Parathyroid adenoma (tissue), 2 donors: Measurements from ENCODE around the gene PHEX.

Source experiments
- H2AFZ ChIP-seq: fragments of 300-600 bp; sonication (generic); one replicate; pipeline ENCODE4 v1.7.0; 2017; ENCODE audit warnings: antibody characterized with exemption, mild to moderate bottlenecking
- H3K27ac ChIP-seq: fragments of 300-600 bp; sonication (generic); one replicate; pipeline ENCODE4 v1.7.0; 2017
- H3K27me3 ChIP-seq: fragments of 300-600 bp; sonication (generic); one replicate; pipeline ENCODE4 v1.7.0; 2017; ENCODE audit warnings: low read length; ENCODE audit not compliant: control insufficient read depth, insufficient read depth
- H3K36me3 ChIP-seq: fragments of 300-600 bp; sonication (generic); one replicate; pipeline ENCODE4 v1.7.0; 2017; ENCODE audit warnings: low read length; ENCODE audit not compliant: control insufficient read depth, insufficient read depth
- H3K4me1 ChIP-seq: fragments of 300-600 bp; sonication (generic); one replicate; pipeline ENCODE4 v1.7.0; 2017; ENCODE audit warnings: control low read depth
- H3K4me2 ChIP-seq: fragments of 300-600 bp; sonication (generic); one replicate; pipeline ENCODE4 v1.7.0; 2017; ENCODE audit warnings: low read length
- H3K4me3 ChIP-seq: fragments of 300-600 bp; sonication (generic); one replicate; pipeline ENCODE4 v1.7.0; 2017; ENCODE audit warnings: low read depth, low read length
- H3K79me2 ChIP-seq: fragments of 300-600 bp; sonication (generic); one replicate; pipeline ENCODE4 v1.7.0; 2017; ENCODE audit warnings: control low read depth
- H3K9ac ChIP-seq: fragments of 300-600 bp; sonication (generic); one replicate; pipeline ENCODE4 v1.7.0; 2017; ENCODE audit warnings: mild to moderate bottlenecking
- H3K9me3 ChIP-seq: fragments of 300-600 bp; sonication (generic); one replicate; pipeline ENCODE4 v1.7.0; 2017; ENCODE audit warnings: low read length; ENCODE audit not compliant: control insufficient read depth
- TF ChIP-seq, protein P1 (sequence below): fragments of 300-600 bp; sonication (generic); IDR thresholded peaks from one replicate; pipeline ENCODE4 v1.7.0; 2017; ENCODE audit warnings: antibody characterized with exemption, mild to moderate bottlenecking
- donor health status: primary hyperparathyroidism.

Gene PHEX

DNA sequence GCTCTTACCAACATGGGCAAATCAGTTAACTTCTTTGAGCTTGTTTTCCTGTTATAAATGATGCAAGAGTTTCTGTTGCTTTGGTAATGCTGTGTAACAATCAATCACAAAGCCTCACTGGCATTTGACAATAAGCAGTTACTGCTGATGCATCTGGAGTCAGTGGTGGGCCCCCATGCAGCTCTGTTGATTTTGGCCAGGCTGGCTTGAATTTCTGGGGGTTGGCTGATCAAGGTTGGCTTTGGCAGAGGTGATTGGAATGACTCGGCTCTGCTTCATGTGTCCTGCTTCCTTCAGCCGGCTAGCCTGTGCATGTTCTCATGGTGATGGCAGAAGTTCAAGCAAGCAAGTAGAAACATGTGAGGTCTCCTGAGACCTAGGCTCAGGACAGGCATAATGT, 90.4 kb downstream of the PHEX start:
- TF ChIP-seq, protein P1, sequence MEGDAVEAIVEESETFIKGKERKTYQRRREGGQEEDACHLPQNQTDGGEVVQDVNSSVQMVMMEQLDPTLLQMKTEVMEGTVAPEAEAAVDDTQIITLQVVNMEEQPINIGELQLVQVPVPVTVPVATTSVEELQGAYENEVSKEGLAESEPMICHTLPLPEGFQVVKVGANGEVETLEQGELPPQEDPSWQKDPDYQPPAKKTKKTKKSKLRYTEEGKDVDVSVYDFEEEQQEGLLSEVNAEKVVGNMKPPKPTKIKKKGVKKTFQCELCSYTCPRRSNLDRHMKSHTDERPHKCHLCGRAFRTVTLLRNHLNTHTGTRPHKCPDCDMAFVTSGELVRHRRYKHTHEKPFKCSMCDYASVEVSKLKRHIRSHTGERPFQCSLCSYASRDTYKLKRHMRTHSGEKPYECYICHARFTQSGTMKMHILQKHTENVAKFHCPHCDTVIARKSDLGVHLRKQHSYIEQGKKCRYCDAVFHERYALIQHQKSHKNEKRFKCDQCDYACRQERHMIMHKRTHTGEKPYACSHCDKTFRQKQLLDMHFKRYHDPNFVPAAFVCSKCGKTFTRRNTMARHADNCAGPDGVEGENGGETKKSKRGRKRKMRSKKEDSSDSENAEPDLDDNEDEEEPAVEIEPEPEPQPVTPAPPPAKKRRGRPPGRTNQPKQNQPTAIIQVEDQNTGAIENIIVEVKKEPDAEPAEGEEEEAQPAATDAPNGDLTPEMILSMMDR, result no peak
- no peak overlapping the region for H3K4me2 ChIP-seq
- no peak overlapping the region for H3K4me3 ChIP-seq
- H3K9ac ChIP-seq, result no peak overlapping the region
- no peaks in the 10 kb centered on the region for H3K4me1 ChIP-seq
- H3K27me3 ChIP-seq, result no peaks in the 10 kb centered on the region
- H3K36me3 ChIP-seq, result no peaks in the 10 kb centered on the region
- H3K27ac ChIP-seq, result no peak overlapping the region
- no peaks in the 10 kb centered on the region for H3K79me2 ChIP-seq
- H3K9me3 ChIP-seq, result no peaks in the 10 kb centered on the region
- no peak overlapping the region for H2AFZ ChIP-seq

DNA sequence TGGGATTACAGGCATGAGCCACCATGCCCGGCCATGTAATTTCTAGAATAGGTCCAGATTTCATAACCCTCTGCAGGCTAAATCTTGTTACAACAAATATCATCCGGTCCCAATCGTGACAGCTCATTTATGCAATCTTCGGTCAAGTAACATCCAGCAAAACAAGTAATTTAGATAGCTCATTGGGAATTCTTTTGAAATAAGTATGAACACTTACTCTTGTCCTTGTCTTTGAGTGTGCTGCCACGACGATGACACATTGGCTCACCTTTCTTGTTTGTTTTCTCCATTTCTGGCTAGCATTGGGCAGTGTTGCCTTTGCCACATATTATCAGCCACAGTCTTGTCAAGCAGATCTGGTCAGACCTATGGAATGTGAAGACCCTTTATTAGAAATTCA, 92.0 kb downstream of the PHEX start:
- H3K4me1 ChIP-seq, result no peaks in the 10 kb centered on the region

DNA sequence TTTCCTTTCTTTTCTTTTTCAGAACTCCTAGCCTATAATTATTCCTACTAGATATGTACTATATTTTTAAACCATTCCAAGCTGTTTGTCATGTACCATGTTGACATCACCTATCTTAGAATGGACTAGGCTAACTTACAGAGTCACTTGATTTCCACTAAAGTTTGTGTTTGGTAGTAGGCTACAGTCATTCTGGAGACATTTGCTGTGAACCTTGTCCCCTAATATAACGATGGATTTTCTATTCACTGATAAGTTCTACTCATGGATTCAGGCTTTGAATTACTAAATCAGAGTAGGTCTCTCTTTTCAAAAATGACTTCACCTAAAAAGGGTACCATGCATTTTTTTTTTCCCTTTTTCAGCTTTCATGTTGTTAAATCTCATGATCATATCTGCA, 93.4 kb downstream of the PHEX start:
- H3K27me3 ChIP-seq, result no peaks in the 10 kb centered on the region
- no peaks in the 10 kb centered on the region for H3K79me2 ChIP-seq
- no peaks in the 10 kb centered on the region for H3K36me3 ChIP-seq
- no peak overlapping the region for H3K4me3 ChIP-seq
- no peak overlapping the region for H3K27ac ChIP-seq
- H3K4me2 ChIP-seq, result no peak overlapping the region
- no peak overlapping the region for H2AFZ ChIP-seq
- H3K9me3 ChIP-seq, result no peaks in the 10 kb centered on the region
- TF ChIP-seq, protein P1, result no peak
- H3K9ac ChIP-seq, result no peak overlapping the region
- no peaks in the 10 kb centered on the region for H3K4me1 ChIP-seq

More for the DNA sequence above, 92.0 kb downstream of the PHEX start:
- Histone ChIP-seq H3K27ac (no peak overlapping the region), H3K27me3 (no peaks in the 10 kb centered on the region), H2AFZ (no peak overlapping the region), H3K79me2 (no peaks in the 10 kb centered on the region), H3K9me3 (no peaks in the 10 kb centered on the region), H3K4me3 (no peak overlapping the region), H3K9ac (no peak overlapping the region), H3K36me3 (no peaks in the 10 kb centered on the region), H3K4me2 (no peak overlapping the region)
- TF ChIP-seq, protein P1, result no peak

DNA sequence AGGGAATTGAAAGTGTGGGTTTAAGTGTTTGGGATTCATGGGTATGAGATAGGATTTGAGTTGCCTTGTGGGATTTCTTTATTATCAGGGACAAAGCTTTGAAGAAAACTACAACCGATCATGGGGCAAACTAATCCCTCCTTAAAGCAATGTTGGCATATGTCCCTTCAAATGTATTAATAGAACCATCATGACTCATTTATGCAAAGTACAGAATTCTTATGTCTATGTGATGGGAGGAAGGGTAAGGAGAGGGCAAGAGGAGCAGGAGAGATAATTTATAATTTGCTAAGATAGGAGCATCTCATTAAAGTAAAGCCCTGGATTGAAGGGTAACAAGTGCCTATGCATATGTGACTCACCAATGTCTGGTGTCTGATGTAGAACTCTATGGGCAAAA, 94.2 kb downstream of the PHEX start:
- Histone ChIP-seq H3K4me1 (no peaks in the 10 kb centered on the region), H3K36me3 (no peaks in the 10 kb centered on the region), H3K27me3 (no peaks in the 10 kb centered on the region), H3K9ac (no peak overlapping the region), H3K79me2 (no peaks in the 10 kb centered on the region), H3K4me3 (no peak overlapping the region), H3K4me2 (no peak overlapping the region), H3K27ac (no peak overlapping the region), H3K9me3 (no peaks in the 10 kb centered on the region), H2AFZ (no peak overlapping the region)
- TF ChIP-seq, protein P1, result no peak

DNA sequence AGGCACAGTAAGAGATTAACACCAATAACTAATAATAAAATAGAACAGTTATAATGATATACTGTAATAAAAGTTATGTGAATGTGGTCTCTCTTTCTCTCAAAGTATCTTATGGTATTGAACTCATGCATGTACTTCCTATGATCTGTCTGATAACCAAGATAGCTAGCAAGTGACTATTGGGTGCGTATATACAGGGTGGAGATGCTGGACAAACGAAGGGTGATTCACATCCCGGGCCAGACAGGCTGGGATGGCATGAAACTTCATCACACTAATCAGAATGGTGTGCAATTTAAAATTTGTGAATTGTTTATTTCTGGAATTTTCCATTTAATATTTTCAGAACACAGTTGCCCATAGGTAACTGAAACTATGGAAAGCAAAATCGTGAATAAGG, 96.8 kb downstream of the PHEX start:
- no peak overlapping the region for H3K4me3 ChIP-seq
- H3K9ac ChIP-seq, result no peak overlapping the region
- no peak overlapping the region for H3K4me2 ChIP-seq
- no peaks in the 10 kb centered on the region for H3K27me3 ChIP-seq
- no peaks in the 10 kb centered on the region for H3K79me2 ChIP-seq
- H3K36me3 ChIP-seq, result no peaks in the 10 kb centered on the region
- H3K9me3 ChIP-seq, result no peaks in the 10 kb centered on the region
- H3K27ac ChIP-seq, result no peak overlapping the region
- TF ChIP-seq, protein P1, result no peak
- H2AFZ ChIP-seq, result no peak overlapping the region
- H3K4me1 ChIP-seq, result no peaks in the 10 kb centered on the region
